ENCODE measurements around the gene GRXCR2.
A peak's percentile ranks its signal among the peaks of the same experiment; 100 is the strongest.

Gene GRXCR2

DNA sequence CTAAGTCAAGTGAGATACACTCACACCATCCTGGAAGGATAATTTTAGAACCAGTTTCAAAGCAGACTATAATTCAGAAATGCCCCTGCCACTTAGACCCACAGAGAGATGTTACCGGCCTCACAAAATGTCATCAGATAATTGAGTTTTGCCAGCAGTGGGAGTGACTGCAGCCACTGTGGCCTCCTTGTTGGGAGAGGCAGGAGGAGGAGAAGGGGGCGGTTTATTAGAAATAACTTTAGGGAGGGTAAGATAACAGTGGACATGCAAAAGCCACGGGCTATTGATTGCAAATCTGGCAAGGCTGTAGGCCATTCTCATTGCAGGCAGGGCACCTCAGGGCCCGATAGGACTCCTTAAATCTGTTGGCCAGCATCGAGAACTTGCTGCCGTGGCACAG is 13.4 kb downstream of the GRXCR2 start:
- DNase-seq (ENCODE audit: low spot score) (no peak), ATAC-seq (ENCODE audit: low read depth) (no peak)
- Histone ChIP-seq H3K36me3 (ENCODE audit: low read depth) (no peaks in the 10 kb centered on the region), H3K27me3 (ENCODE audit: insufficient read depth, poor library complexity, severe bottlenecking) (no peaks in the 10 kb centered on the region), H3K4me1 (ENCODE audit: insufficient read depth, poor library complexity, severe bottlenecking) (peaks cover 6% of the 10 kb centered on the region), H3K27ac (ENCODE audit: poor library complexity, severe bottlenecking) (no peak overlapping the region), H3K9me3 (ENCODE audit: severe bottlenecking) (no peaks in the 10 kb centered on the region), H3K4me3 (ENCODE audit: severe bottlenecking) (no peak overlapping the region)
- TF ChIP-seq, protein P1, sequence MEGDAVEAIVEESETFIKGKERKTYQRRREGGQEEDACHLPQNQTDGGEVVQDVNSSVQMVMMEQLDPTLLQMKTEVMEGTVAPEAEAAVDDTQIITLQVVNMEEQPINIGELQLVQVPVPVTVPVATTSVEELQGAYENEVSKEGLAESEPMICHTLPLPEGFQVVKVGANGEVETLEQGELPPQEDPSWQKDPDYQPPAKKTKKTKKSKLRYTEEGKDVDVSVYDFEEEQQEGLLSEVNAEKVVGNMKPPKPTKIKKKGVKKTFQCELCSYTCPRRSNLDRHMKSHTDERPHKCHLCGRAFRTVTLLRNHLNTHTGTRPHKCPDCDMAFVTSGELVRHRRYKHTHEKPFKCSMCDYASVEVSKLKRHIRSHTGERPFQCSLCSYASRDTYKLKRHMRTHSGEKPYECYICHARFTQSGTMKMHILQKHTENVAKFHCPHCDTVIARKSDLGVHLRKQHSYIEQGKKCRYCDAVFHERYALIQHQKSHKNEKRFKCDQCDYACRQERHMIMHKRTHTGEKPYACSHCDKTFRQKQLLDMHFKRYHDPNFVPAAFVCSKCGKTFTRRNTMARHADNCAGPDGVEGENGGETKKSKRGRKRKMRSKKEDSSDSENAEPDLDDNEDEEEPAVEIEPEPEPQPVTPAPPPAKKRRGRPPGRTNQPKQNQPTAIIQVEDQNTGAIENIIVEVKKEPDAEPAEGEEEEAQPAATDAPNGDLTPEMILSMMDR (IDR thresholded peaks at IDR 0.05; ENCODE audit: poor library complexity, severe bottlenecking): no peak

DNA sequence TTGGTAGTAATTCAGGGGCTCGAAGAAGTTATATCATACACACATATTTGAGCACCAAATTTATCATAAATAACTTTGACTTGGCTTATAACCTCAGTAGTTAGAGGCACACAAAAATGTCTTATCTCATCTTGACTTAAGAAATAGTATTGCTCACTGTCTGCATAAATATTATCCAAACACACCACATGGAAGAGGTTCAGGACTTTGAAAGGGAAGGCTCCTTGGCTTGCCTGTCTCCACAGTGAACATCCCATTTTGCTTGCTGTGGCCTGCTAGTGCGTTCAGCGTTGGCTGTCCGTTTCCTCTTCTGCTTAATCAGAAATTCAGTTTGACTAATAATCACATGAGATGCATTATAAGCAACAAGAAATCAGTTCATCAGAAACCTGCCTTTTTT is 13.9 kb downstream of the GRXCR2 start:
- Histone ChIP-seq H3K4me1 (ENCODE audit: insufficient read depth, poor library complexity, severe bottlenecking) (peaks cover 10% of the 10 kb centered on the region), H3K4me3 (ENCODE audit: severe bottlenecking) (no peak overlapping the region), H3K27ac (ENCODE audit: poor library complexity, severe bottlenecking) (no peak overlapping the region), H3K27me3 (ENCODE audit: insufficient read depth, poor library complexity, severe bottlenecking) (no peaks in the 10 kb centered on the region), H3K36me3 (ENCODE audit: low read depth) (no peaks in the 10 kb centered on the region), H3K9me3 (ENCODE audit: severe bottlenecking) (no peaks in the 10 kb centered on the region)
- DNase-seq (ENCODE audit: low spot score) (no peak), ATAC-seq (ENCODE audit: low read depth) (no peak)
- TF ChIP-seq, protein P1 (IDR thresholded peaks at IDR 0.05; ENCODE audit: poor library complexity, severe bottlenecking): no peak

DNA sequence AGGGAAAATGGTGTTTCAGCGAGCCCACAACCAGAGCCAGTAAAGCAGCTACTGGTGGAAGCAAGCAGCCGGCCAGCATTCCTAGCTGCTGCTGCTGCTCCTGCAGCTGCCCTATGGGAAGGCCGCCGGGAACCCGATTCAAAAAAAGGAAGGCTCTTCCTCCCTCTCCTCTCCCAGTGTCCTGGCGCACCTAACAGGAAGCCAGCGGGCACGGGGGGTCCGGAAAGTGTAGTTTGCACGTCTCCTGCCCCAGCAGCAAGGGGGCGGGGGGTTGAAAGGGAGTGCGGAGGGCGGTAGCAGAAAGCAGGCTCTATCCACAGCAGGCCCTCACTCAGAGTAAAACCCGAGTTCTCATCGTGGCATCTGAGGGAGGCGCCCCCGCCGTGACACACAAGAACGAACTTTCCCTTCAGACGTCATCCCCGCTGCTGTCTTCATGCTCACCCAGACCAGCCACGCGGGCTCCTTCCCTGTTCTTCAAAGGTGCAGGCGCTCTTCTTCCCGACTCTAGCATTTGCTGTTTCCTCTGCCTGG is 16.5 kb downstream of the GRXCR2 start:
- ATAC-seq (ENCODE audit: low read depth): peak; percentile 24; the same call in 1 of the 3 replicates
- no peaks in the 10 kb centered on the region for H3K36me3 ChIP-seq (ENCODE audit: low read depth)
- no peak for DNase-seq (ENCODE audit: low spot score)
- H3K4me1 ChIP-seq (ENCODE audit: insufficient read depth, poor library complexity, severe bottlenecking): peaks cover 10% of the 10 kb centered on the region
- H3K27me3 ChIP-seq (ENCODE audit: insufficient read depth, poor library complexity, severe bottlenecking): no peaks in the 10 kb centered on the region
- no peak overlapping the region for H3K4me3 ChIP-seq (ENCODE audit: severe bottlenecking)
- no peaks in the 10 kb centered on the region for H3K9me3 ChIP-seq (ENCODE audit: severe bottlenecking)
- TF ChIP-seq, protein P1 (IDR thresholded peaks at IDR 0.05; ENCODE audit: poor library complexity, severe bottlenecking): no peak
- no peak overlapping the region for H3K27ac ChIP-seq (ENCODE audit: poor library complexity, severe bottlenecking)

DNA sequence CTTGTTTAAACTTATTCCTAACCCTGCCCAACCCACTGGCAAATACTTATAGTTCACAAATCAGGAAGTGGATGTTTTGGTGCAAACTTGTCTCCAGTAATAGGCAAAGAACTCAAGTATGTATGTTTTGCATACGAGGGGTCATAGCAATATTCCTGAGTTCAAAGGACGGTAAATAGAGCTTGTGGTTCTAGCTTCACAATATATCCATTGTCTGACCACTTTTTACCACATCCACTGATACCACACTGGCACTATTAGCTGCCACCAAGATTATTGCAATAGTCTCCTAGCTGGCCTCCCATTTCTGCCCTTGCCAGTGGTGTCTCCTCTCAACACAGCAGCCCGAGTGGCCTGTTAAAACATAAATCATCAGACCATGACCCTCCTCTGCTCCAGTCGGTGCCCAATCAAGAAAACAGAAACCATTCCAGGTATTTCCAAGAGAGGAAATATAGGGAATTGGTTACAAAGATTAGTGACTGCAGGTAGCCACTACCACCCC is 17.0 kb downstream of the GRXCR2 start:
- no peaks in the 10 kb centered on the region for H3K27me3 ChIP-seq (ENCODE audit: insufficient read depth, poor library complexity, severe bottlenecking)
- no peak overlapping the region for H3K27ac ChIP-seq (ENCODE audit: poor library complexity, severe bottlenecking)
- no peaks in the 10 kb centered on the region for H3K9me3 ChIP-seq (ENCODE audit: severe bottlenecking)
- no peaks in the 10 kb centered on the region for H3K36me3 ChIP-seq (ENCODE audit: low read depth)
- no peak overlapping the region for H3K4me3 ChIP-seq (ENCODE audit: severe bottlenecking)
- DNase-seq (ENCODE audit: low spot score) (no peak), ATAC-seq (ENCODE audit: low read depth) (no peak)
- TF ChIP-seq, protein P1 (IDR thresholded peaks at IDR 0.05; ENCODE audit: poor library complexity, severe bottlenecking): no peak
- H3K4me1 ChIP-seq (ENCODE audit: insufficient read depth, poor library complexity, severe bottlenecking): peaks cover 10% of the 10 kb centered on the region

DNA sequence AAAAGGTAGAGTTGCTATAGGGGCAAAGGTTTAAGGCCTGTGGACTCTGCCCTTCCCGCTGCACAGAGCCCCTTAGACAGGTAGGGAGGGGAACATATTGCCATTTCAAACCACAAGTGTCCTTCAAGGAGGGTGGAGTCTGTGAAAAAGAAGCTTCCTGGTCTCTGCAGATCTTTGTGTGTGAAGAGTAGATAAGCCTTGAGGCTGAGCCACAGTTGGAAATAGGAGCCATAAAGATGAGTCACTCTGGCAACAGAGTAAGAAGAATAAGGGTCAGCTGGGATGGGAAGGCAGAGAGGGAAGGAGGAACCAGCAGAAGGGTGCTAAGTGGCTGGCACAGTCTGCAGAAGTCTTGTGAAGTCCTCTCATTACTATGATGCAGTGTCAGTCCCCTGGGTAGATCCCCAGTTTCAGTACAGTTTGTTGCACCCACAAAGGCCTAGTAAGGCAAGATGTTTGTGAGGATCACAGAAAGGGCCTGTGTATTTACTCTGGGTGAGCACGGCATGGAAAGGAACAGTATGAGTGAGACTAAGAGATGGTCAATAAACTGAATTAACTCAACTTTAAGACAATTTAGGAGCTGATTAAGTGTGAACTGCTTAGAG is 18.1 kb downstream of the GRXCR2 start:
- no peaks in the 10 kb centered on the region for H3K27me3 ChIP-seq (ENCODE audit: insufficient read depth, poor library complexity, severe bottlenecking)
- peaks cover 10% of the 10 kb centered on the region for H3K4me1 ChIP-seq (ENCODE audit: insufficient read depth, poor library complexity, severe bottlenecking)
- ATAC-seq (ENCODE audit: low read depth): peak; percentile 95
- no peak overlapping the region for H3K27ac ChIP-seq (ENCODE audit: poor library complexity, severe bottlenecking)
- H3K36me3 ChIP-seq (ENCODE audit: low read depth): no peaks in the 10 kb centered on the region
- no peaks in the 10 kb centered on the region for H3K9me3 ChIP-seq (ENCODE audit: severe bottlenecking)
- TF ChIP-seq, protein P1 (IDR thresholded peaks at IDR 0.05; ENCODE audit: poor library complexity, severe bottlenecking): no peak
- DNase-seq (ENCODE audit: low spot score): no peak
- H3K4me3 ChIP-seq (ENCODE audit: severe bottlenecking): no peak overlapping the region

Measured in RWPE2 (cell line).